ENCODE data around the gene AGPAT4. TPM values are rescaled to one million over a fixed set of nuclear protein-coding genes. Genes with fewer than 3 reads are reported as not detected.

The AGPAT4 gene
- total and polyA plus RNA-seq, 2 donors (not counting 1 experiment from before 2014, with no cell fraction given): 4.4 to 6.1 TPM

DNA sequence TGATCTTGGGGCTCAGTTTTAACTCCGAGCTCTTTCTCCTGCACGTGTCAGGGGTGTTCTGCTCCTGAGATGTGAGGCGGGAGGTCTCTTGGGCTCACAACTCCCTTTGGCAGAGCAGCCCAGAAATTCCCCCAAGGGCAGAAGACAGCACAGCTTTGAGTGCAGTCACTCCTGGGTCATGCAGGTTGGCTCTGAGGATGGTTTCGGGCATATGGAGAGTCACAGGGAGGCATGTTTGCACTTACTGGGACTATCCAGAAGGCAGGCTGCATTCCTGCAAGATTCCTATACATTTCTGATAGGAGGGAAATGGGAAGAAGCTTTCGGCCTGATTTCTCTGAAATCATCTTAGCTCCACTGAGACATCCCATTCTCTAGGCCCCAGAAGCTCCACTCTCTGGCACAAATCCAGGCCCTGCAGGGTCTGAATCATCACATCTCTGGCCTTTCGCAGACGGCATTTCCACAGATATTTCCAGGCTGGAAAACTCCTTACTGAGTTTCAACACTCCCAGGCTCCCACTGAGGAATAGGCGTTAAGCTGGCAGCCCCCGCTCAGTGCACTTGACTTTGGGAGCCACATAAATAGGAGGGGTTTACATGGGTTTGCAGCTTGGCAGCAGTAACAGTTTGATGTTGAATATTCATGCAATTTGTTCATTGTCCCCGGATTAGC is 39.7 kb downstream of the AGPAT4 start:
- H2AFZ ChIP-seq (ENCODE audit: insufficient read depth, low read depth, low read length, poor library complexity, severe bottlenecking): no peak overlapping the region
- H3K27ac ChIP-seq (ENCODE audit: low read length in 2 of 2): no peak overlapping the region
- no peak overlapping the region for H3K27ac Mint-ChIP-seq
- H3K4me1 ChIP-seq (ENCODE audit: control insufficient read depth in 2 of 2, insufficient read depth in 2 of 2, low read length in 2 of 2): no peaks in the 10 kb centered on the region
- ChIA-PET CTCF (no interaction called here), POLR2A (no interaction called here)
- TF ChIP-seq EZH2 (IDR thresholded peaks at IDR 0.05; ENCODE audit: borderline replicate concordance, insufficient read depth, low read depth, low read length, poor library complexity, severe bottlenecking) (no peak), CTCF (IDR thresholded peaks at IDR 0.05) (no peak)
- no peaks in the 10 kb centered on the region for H3K79me2 ChIP-seq (ENCODE audit: control insufficient read depth, insufficient read depth, low read length)
- no peaks in the 10 kb centered on the region for H3K9me3 Mint-ChIP-seq (ENCODE audit: insufficient read depth)
- ATAC-seq (ENCODE audit: low read depth) (no peak), DNase-seq (no peak)
- no peak overlapping the region for H3K4me2 ChIP-seq (replicated peaks; ENCODE audit: low read depth, low read length, poor library complexity, severe bottlenecking)
- H3K4me3 Mint-ChIP-seq: no peak overlapping the region
- H3K4me1 Mint-ChIP-seq: peaks cover 5% of the 10 kb centered on the region
- peaks cover 0 to 4% of the 10 kb centered on the region in 2 experiments for H3K36me3 ChIP-seq (replicated peaks in 1 of 2; ENCODE audit: control extremely low read depth in 1 of 2, control insufficient read depth in 1 of 2, extremely low read depth in 1 of 2, insufficient read depth in 2 of 2, low read length in 1 of 2)
- over 99% methylated on average over 7 of the region's 10 CpGs for WGBS (ENCODE audit: insufficient coverage)
- peaks cover 0 to 3% (median 0%) of the 10 kb centered on the region in 3 donors for H3K9me3 ChIP-seq (ENCODE audit: control extremely low read depth in 1 of 3, control insufficient read depth in 2 of 3, insufficient read depth in 1 of 3, low read length in 2 of 3)
- H3K9ac ChIP-seq (ENCODE audit: low read length): no peak overlapping the region
- H3K27me3 ChIP-seq (replicated peaks in 1 of 4; ENCODE audit: control extremely low read depth in 1 of 4, control insufficient read depth in 3 of 4, insufficient read depth in 4 of 4, low read length in 3 of 4): no peaks in the 10 kb centered on the region
- H3K4me3 ChIP-seq (ENCODE audit: control extremely low read depth in 1 of 5, extremely low read depth in 1 of 5, insufficient read depth in 1 of 5, low read depth in 2 of 5, low read length in 4 of 5): no peak overlapping the region
- H4K20me1 ChIP-seq (ENCODE audit: control insufficient read depth, insufficient read depth, low read length, poor library complexity, severe bottlenecking): no peaks in the 10 kb centered on the region
- intact Hi-C loops (cut with micrococcal nuclease): no loop called here
- no peaks in the 10 kb centered on the region for H3K27me3 Mint-ChIP-seq

GRCh38 chr6:161232467-161232866 is 41.4 kb downstream of the AGPAT4 start:
- 90% methylated on average over 11 of the region's 11 CpGs for WGBS (ENCODE audit: insufficient coverage)
- Mint-ChIP-seq H3K4me3 (no peak overlapping the region), H3K27ac (no peak overlapping the region), H3K27me3 (no peaks in the 10 kb centered on the region), H3K4me1 (peaks cover 5% of the 10 kb centered on the region), H3K9me3 (ENCODE audit: insufficient read depth) (no peaks in the 10 kb centered on the region)
- H4K20me1 ChIP-seq (ENCODE audit: control insufficient read depth, insufficient read depth, low read length, poor library complexity, severe bottlenecking): no peaks in the 10 kb centered on the region
- TF ChIP-seq EZH2 (IDR thresholded peaks at IDR 0.05; ENCODE audit: borderline replicate concordance, insufficient read depth, low read depth, low read length, poor library complexity, severe bottlenecking) (no peak), CTCF (IDR thresholded peaks at IDR 0.05) (no peak)
- H2AFZ ChIP-seq (ENCODE audit: insufficient read depth, low read depth, low read length, poor library complexity, severe bottlenecking): no peak overlapping the region
- H3K27me3 ChIP-seq (replicated peaks in 1 of 4; ENCODE audit: control extremely low read depth in 1 of 4, control insufficient read depth in 3 of 4, insufficient read depth in 4 of 4, low read length in 3 of 4): no peaks in the 10 kb centered on the region
- DNase-seq: no peak
- H3K27ac ChIP-seq (ENCODE audit: low read length in 2 of 2): no peak overlapping the region
- no peak for ATAC-seq (ENCODE audit: low read depth)
- no peak overlapping the region for H3K9ac ChIP-seq (ENCODE audit: low read length)
- intact Hi-C loops (cut with micrococcal nuclease): no loop called here
- no peaks in the 10 kb centered on the region for H3K79me2 ChIP-seq (ENCODE audit: control insufficient read depth, insufficient read depth, low read length)
- CTCF ChIA-PET: no interaction called here
- POLR2A ChIA-PET: no interaction called here
- no peak overlapping the region for H3K4me2 ChIP-seq (replicated peaks; ENCODE audit: low read depth, low read length, poor library complexity, severe bottlenecking)
- no peaks in the 10 kb centered on the region for H3K4me1 ChIP-seq (ENCODE audit: control insufficient read depth in 2 of 2, insufficient read depth in 2 of 2, low read length in 2 of 2)
- H3K9me3 ChIP-seq (ENCODE audit: control extremely low read depth in 1 of 3, control insufficient read depth in 2 of 3, insufficient read depth in 1 of 3, low read length in 2 of 3): peaks cover 0 to 3% (median 0%) of the 10 kb centered on the region in 3 donors
- no peak overlapping the region for H3K4me3 ChIP-seq (ENCODE audit: control extremely low read depth in 1 of 5, extremely low read depth in 1 of 5, insufficient read depth in 1 of 5, low read depth in 2 of 5, low read length in 4 of 5)
- peaks cover 0 to 4% of the 10 kb centered on the region in 2 experiments for H3K36me3 ChIP-seq (replicated peaks in 1 of 2; ENCODE audit: control extremely low read depth in 1 of 2, control insufficient read depth in 1 of 2, extremely low read depth in 1 of 2, insufficient read depth in 2 of 2, low read length in 1 of 2)

Measured in B cell (primary cell).